ENCODE data around the gene MGAT2.

DNA sequence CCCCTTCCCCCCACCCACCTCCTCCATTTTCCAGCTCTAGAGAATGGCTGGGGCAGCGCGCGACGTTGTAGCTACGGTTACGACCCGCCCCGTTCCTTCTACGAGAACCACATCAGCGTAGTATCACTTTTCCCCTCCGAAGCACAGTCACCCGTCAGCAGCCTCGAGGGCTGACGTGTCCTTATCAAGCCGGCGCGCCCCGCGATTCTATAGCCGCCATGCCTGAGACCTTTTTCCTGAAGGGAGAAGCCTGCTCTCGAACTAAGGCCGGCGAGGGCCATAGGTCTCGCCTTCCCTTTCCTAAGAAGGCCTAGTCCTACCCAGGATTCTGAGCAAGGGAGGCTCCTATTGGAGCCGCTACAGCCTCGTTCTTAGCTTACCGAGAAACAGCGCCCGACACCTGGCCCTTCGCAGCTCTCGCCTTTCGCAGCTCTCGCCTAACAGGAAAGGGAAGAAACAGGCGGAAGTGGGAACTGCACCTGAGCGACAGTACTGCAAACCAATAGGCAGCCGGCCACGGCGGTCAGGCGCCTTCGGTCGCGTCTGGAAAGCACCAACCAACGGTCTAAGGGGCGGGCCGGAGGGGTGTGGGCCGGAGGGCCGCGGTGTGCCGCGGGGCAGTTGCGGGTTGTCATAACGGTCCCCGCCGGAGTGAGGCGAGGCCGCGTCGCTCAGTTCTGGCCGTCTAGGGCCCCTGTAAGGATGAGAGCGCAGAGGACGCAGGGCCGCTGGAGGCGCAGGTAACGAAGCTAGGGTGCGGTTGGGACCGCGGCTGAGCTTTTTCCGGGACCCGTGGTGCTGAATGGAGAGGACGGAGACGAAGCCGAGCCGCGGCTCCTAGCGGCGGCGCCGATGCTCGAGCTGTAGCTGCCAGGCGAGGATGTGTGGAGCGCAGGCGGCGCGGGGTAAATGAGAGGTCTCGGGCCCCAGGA, at the start of gene MGAT2, which contains the start of gene RPL36AL:
- TF ChIP-seq, protein P1, sequence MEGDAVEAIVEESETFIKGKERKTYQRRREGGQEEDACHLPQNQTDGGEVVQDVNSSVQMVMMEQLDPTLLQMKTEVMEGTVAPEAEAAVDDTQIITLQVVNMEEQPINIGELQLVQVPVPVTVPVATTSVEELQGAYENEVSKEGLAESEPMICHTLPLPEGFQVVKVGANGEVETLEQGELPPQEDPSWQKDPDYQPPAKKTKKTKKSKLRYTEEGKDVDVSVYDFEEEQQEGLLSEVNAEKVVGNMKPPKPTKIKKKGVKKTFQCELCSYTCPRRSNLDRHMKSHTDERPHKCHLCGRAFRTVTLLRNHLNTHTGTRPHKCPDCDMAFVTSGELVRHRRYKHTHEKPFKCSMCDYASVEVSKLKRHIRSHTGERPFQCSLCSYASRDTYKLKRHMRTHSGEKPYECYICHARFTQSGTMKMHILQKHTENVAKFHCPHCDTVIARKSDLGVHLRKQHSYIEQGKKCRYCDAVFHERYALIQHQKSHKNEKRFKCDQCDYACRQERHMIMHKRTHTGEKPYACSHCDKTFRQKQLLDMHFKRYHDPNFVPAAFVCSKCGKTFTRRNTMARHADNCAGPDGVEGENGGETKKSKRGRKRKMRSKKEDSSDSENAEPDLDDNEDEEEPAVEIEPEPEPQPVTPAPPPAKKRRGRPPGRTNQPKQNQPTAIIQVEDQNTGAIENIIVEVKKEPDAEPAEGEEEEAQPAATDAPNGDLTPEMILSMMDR (IDR thresholded peaks at IDR 0.05 in 8 of 11, conservative IDR thresholded peaks at IDR 0.05 in 3 of 11) = peak in 8 of 11 experiments; percentile 24 to 63 (median 42)
- peak; percentile 71 to 84 (median 76) for TF ChIP-seq POLR2A (IDR thresholded peaks at IDR 0.05)
- TF ChIP-seq POLR2AphosphoS5 (IDR thresholded peaks at IDR 0.05) = peak; percentile 99

Measured in spleen (tissue), 7 donors.